Measurements from ENCODE around the gene FBXO11.

- no peak for TF ChIP-seq CTCF (IDR thresholded peaks at IDR 0.05 in 4 of 5, conservative IDR thresholded peaks at IDR 0.05 in 1 of 5)
- TF ChIP-seq POLR2A (IDR thresholded peaks at IDR 0.05): no peak
Measured at GRCh38 chr2:47888581-47889280, 17.6 kb downstream of the FBXO11 start.

All from gastrocnemius medialis (tissue), 4 donors.